K562 (cell line): ENCODE measurements around the gene GIGYF1. TPM values are rescaled to one million over a fixed set of nuclear protein-coding genes. Genes with fewer than 3 reads are reported as not detected.
A peak's percentile ranks its signal among the peaks of the same experiment; 100 is the strongest.

Experiments
- ARID4B ChIP-seq: sonication (generic); formaldehyde crosslinking; IDR thresholded peaks from 2 replicates; pipeline ENCODE4 v1.8.0; 2022; ENCODE audit warnings: mild to moderate bottlenecking, missing genetic modification reagents
- BACH1 ChIP-seq: fragments of 200-800 bp; sonication (Bioruptor generic); IDR thresholded peaks from 2 replicates; pipeline ENCODE4 v1.6.1; 2016; ENCODE audit warnings: missing genetic modification characterization, missing compliant biosample characterization
- CHD1 ChIP-seq: fragments of 200-600 bp; sonication (generic); IDR thresholded peaks from one replicate; pipeline ENCODE4 v1.6.1; 2012; ENCODE audit warnings: mild to moderate bottlenecking, moderate library complexity, low read length, inconsistent platforms
- DMBX1 ChIP-seq: fragments of 250-450 bp; sonication (Bioruptor Pico); IDR thresholded peaks from 2 replicates; pipeline ENCODE4 v1.8.0; 2022; ENCODE audit warnings: inconsistent platforms, mild to moderate bottlenecking, moderate library complexity, borderline replicate concordance
- FOXJ3 ChIP-seq: sonication (generic); formaldehyde crosslinking; IDR thresholded peaks from 2 replicates; pipeline ENCODE4 v1.4.0; 2020; ENCODE audit warnings: mild to moderate bottlenecking, missing genetic modification reagents
- GTF3C2 ChIP-seq: IDR thresholded peaks from 3 replicates; pipeline ENCODE4 v1.6.1; 2011; ENCODE audit warnings: borderline replicate concordance, mild to moderate bottlenecking, moderate library complexity; ENCODE audit not compliant: insufficient read length; ENCODE audit errors: extremely low read depth
- HNRNPK ChIP-seq: fragments of 200-400 bp; formaldehyde crosslinking; IDR thresholded peaks from one replicate; pipeline ENCODE4 v1.6.1; 2018; ENCODE audit warnings: mild to moderate bottlenecking, low read depth, low read length; ENCODE audit not compliant: poor library complexity, severe bottlenecking
- KAT7 ChIP-seq: sonication (generic); formaldehyde crosslinking; IDR thresholded peaks from 2 replicates; pipeline ENCODE4 v1.8.0; 2022; ENCODE audit warnings: missing genetic modification reagents, mild to moderate bottlenecking, borderline replicate concordance
- MLLT1 ChIP-seq, 2 experiments: fragments of 450-650 bp; IDR thresholded peaks; 2 replicates each; pipeline ENCODE4 v1.6.1; 2016
- POLR3A ChIP-seq: IDR thresholded peaks from 2 replicates; pipeline ENCODE4 v1.6.1; 2011; ENCODE audit warnings: borderline replicate concordance, mild to moderate bottlenecking, moderate library complexity; ENCODE audit not compliant: insufficient read length, insufficient read depth; ENCODE audit errors: extremely low read depth
- SRSF3 ChIP-seq: fragments of 200-400 bp; formaldehyde crosslinking; IDR thresholded peaks from 2 replicates; pipeline ENCODE4 v1.6.1; 2016; ENCODE audit warnings: mild to moderate bottlenecking, low read length, moderate library complexity; ENCODE audit not compliant: insufficient read depth
- STAT6 ChIP-seq: sonication (generic); formaldehyde crosslinking; IDR thresholded peaks from 2 replicates; pipeline ENCODE4 v1.8.1; 2023; ENCODE audit warnings: mild to moderate bottlenecking, missing genetic modification reagents
- TCFL5 ChIP-seq: fragments of 250-450 bp; sonication (Bioruptor Pico); conservative IDR thresholded peaks from 2 replicates; pipeline ENCODE4 v1.6.1; 2021; ENCODE audit warnings: mild to moderate bottlenecking, moderate library complexity, matching md5 sums
- TEAD2 ChIP-seq: fragments of 450-650 bp; IDR thresholded peaks from 2 replicates; pipeline ENCODE4 v1.6.1; 2016; ENCODE audit warnings: missing genetic modification characterization, control low read depth, missing compliant biosample characterization
- polyA plus RNA-seq, 8 experiments: library from polyadenylated mRNA; depleted of rRNA in 4 of 8; stranded (reverse) in 5 of 8; unstranded in 3 of 8; fragments of >200 nt; fragmentation: Nextera tagmentation in 2 of 8; fragmentation: Illumina TruSeq in 1 of 8; extraction: Ambion mirVana in 2 of 8; extraction: Trizol in 1 of 8; gene quantifications; 2 replicates each; pipeline versions ENCODE4 v1.2.1 to v1.2.3, GENCODE V29; 2011 to 2014; ENCODE audit warnings: inconsistent platforms in 1 of 8, missing spikeins in 1 of 8
- total RNA-seq, 7 experiments: library from RNA; depleted of rRNA in 6 of 7; stranded (reverse); fragments of >200 nt in 6 of 7; fragmentation: Illumina TruSeq in 2 of 7; extraction: Trizol in 2 of 7; gene quantifications; 2 replicates each; pipeline versions ENCODE4 v1.2.1 to v1.2.3, GENCODE V29; 2011 to 2021; ENCODE audit warnings: low replicate concordance in 1 of 7

Gene GIGYF1
- total and polyA plus RNA-seq, 9 of the 15 experiments (the other 6 are each of a cell fraction or from before 2014, with no cell fraction given): 0.56 to 76.2 (median 16.8) TPM

GRCh38 chr7:100693312-100694097 lies 545 bp downstream of the GIGYF1 start (continued):
- TF ChIP-seq MLLT1 (IDR thresholded peaks at IDR 0.05): 0 out of 4 replicates have a peak, but pooled peaks of 1 of the 2 experiments have one; percentile 14
- TF ChIP-seq DMBX1: no peak
- TF ChIP-seq POLR3A: no peak
- TF ChIP-seq SRSF3: peak; percentile 47; the same call in 1 of the 2 replicates
- 0 out of 2 replicates have a peak, but pooled peaks have one; percentile 64 for TF ChIP-seq KAT7 (CRISPR knock-in tag)
- TF ChIP-seq TCFL5 (CRISPR knock-in tag): no peak
- no peak for TF ChIP-seq TEAD2 (tag)
- TF ChIP-seq GTF3C2: no peak
- TF ChIP-seq FOXJ3 (CRISPR knock-in tag): no peak
- TF ChIP-seq HNRNPK: no peak
- no peak for TF ChIP-seq BACH1 (tag)
- TF ChIP-seq ARID4B (CRISPR knock-in tag): peak; percentile 31; the same call in 1 of the 2 replicates
- TF ChIP-seq CHD1: peak; percentile 93
- no peak for TF ChIP-seq STAT6 (CRISPR knock-in tag)
